Memory B cell (primary cell): ENCODE results near the gene TAS2R3.
"Not testable (repeated sequence)": the region's sequence is repeated elsewhere in the genome, so short reads cannot be mapped to it uniquely, and the experiment has no call there.

Experiments used
- ATAC-seq: fragments of 150-1000 bp; cut with Tn5 transposase; 2 replicates; pipeline ENCODE4 v1.10.0; 2021; ENCODE audit warnings: low read depth, mild to moderate bottlenecking, moderate library complexity
- DNase-seq, 2 donors: peaks; one replicate each; pipeline ENCODE4 v3.0.0; 2022; ENCODE audit warnings: low spot score in 2 of 2
- H3K27ac Mint-ChIP-seq: one replicate; pipeline ENCODE4 v1.8.0; 2022; ENCODE audit warnings: mild to moderate bottlenecking, moderate library complexity, mixed read lengths
- H3K27me3 Mint-ChIP-seq: one replicate; pipeline ENCODE4 v1.8.0; 2022; ENCODE audit warnings: mixed read lengths
- H3K36me3 Mint-ChIP-seq: one replicate; pipeline ENCODE4 v1.8.0; 2022; ENCODE audit warnings: mild to moderate bottlenecking, mixed read lengths
- H3K4me1 Mint-ChIP-seq: one replicate; pipeline ENCODE4 v1.8.0; 2022; ENCODE audit warnings: mixed read lengths
- H3K4me3 Mint-ChIP-seq: one replicate; pipeline ENCODE4 v1.8.0; 2022; ENCODE audit warnings: mild to moderate bottlenecking, moderate library complexity, mixed read lengths
- H3K9me3 Mint-ChIP-seq: one replicate; pipeline ENCODE4 v1.8.0; 2022; ENCODE audit warnings: mixed read lengths

TAS2R3 gene

DNA sequence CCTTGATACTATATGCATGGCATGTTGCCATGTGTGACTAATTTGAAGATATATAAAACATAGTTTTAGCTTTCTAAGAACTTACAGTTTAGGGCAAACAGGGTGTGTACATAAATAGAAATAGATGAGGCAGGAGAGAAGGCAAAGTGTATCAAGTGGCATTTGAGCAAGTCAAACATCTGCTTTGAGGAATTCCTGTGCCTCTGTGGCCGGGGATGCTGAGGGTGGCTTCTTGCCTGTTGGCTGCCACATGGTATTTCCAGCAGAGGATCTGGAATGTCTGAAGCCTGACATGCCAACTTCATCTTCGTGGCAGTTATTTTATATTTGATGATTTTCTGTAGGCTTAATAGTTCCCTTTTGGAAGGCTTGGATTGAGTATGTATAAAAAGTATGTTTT is 19.8 kb upstream of the TAS2R3 start:
- no peak overlapping the region for H3K27ac Mint-ChIP-seq
- peaks cover 44% of the 10 kb centered on the region for H3K36me3 Mint-ChIP-seq
- H3K4me3 Mint-ChIP-seq = no peak overlapping the region
- peaks cover 11% of the 10 kb centered on the region for H3K4me1 Mint-ChIP-seq
- DNase-seq (no peak), ATAC-seq (no peak)
- H3K9me3 Mint-ChIP-seq = no peaks in the 10 kb centered on the region
- H3K27me3 Mint-ChIP-seq = no peaks in the 10 kb centered on the region

DNA sequence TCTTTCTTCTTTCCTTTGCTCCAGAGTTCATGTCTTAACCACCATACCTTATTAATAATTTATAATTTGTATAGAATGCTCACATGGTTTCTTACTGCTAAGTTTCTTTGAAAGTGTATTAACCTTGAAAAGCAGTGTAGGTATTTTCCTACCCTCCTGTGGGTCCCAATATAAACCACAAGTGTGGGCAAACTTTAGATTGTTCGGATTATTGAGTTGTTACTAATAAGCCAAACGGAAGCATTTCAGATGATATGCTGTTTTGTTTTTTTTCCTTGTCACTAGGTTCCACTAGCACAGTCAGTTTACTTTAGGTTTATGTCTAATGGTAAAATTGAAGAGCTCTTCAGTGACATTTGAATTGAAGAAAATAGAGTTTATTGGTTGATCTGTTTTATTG is 15.5 kb upstream of the TAS2R3 start:
- no peak overlapping the region for H3K4me3 Mint-ChIP-seq
- H3K9me3 Mint-ChIP-seq = peaks cover 7% of the 10 kb centered on the region
- DNase-seq (no peak), ATAC-seq (no peak)
- peaks cover 63% of the 10 kb centered on the region for H3K36me3 Mint-ChIP-seq
- H3K4me1 Mint-ChIP-seq = no peaks in the 10 kb centered on the region
- H3K27ac Mint-ChIP-seq = no peak overlapping the region
- no peaks in the 10 kb centered on the region for H3K27me3 Mint-ChIP-seq

DNA sequence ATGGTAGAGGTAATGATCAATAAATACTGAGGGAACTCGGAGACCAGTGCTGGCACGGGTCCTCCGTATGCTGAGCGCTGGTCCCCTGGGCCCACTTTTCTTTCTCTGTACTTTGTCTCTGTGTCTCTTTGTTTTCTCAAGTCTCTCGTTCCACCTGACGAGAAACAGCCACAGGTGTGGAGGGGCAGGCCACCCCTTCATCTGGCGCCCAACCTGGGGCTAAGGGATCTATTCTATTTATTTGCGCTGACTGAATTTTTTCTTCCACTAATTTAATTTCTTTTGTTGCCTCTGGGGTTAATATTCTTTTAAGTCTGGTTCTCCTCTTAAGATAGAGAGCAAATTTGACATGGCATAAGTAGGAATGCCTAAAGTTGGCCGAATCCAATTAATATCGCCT is 12.0 kb upstream of the TAS2R3 start:
- H3K4me1 Mint-ChIP-seq, H3K4me3 Mint-ChIP-seq, H3K27me3 Mint-ChIP-seq, DNase-seq, H3K9me3 Mint-ChIP-seq, ATAC-seq, H3K27ac Mint-ChIP-seq: not testable (repeated sequence)
- peaks cover 70% of the 10 kb centered on the region for H3K36me3 Mint-ChIP-seq

DNA sequence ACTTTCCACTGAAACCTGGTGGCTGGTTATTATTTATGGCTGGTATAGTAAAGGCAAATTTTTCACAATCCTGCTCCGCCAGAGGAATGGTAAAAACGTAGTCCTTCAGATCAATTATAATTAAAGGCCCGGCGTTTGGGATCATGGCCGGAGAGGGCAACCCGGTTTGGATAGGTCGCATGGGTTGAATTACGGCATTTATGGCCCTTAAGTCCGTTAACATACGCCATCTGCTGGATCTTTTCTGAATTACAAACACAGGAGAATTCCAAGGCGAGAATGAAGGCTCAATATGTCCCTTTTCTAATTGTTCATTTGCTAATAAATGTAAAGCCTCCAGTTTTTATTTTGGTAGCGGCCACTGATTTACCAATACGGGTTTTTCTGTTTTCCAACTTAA is 11.3 kb upstream of the TAS2R3 start:
- Mint-ChIP-seq H3K36me3 (peaks cover 75% of the 10 kb centered on the region), H3K4me1 (peaks cover 3% of the 10 kb centered on the region), H3K4me3 (no peak overlapping the region), H3K27ac (no peak overlapping the region), H3K9me3 (peaks cover 7% of the 10 kb centered on the region), H3K27me3 (no peaks in the 10 kb centered on the region)
- DNase-seq (no peak), ATAC-seq (no peak)

DNA sequence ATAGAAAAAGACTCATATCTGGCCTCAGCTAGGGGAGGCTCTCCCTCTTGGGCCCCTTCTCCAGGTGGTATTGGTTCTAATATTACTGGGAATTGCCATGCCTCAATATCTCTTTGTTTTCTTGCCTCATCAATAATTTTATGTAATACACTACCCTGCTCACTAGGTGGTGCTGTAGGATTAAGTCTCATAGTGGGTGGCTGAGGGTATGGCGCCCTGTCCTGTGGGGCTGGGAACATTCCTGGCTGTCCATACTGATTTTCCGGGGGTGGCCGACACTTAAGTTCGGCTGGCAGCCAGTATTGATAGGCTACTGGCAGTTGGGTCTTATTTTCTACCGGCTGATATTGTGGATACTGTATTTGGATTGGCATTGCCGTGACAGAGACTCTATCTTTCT is 9.0 kb upstream of the TAS2R3 start:
- no peak for ATAC-seq
- no peak for DNase-seq
- H3K9me3 Mint-ChIP-seq = peaks cover 7% of the 10 kb centered on the region
- no peak overlapping the region for H3K4me3 Mint-ChIP-seq
- H3K36me3 Mint-ChIP-seq = peaks cover 74% of the 10 kb centered on the region
- no peaks in the 10 kb centered on the region for H3K27me3 Mint-ChIP-seq
- H3K4me1 Mint-ChIP-seq = peaks cover 3% of the 10 kb centered on the region
- no peak overlapping the region for H3K27ac Mint-ChIP-seq

DNA sequence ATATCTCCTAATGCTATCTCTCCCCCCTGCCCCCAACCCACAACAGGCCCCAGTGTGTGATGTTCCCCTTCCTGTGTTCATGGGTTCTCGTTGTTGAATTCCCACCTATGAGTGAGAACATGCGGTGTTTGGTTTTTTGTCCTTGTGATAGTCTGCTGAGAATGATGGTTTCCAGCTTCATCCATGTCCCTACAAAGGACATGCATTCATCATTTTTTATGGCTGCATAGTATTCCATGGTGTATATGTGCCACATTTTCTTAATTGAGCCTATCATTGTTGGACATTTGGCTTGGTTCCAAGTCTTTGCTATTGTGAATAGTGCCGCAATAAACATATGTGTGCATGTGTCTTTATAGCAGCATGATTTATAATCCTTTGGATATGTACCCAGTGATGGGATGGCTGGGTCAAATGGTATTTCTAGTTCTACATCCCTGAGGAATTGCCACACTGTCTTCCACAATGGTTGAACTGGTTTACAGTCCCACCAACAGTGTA is 6.2 kb downstream of the TAS2R3 start:
- H3K4me3 Mint-ChIP-seq, H3K4me1 Mint-ChIP-seq, ATAC-seq, DNase-seq, H3K9me3 Mint-ChIP-seq, H3K27ac Mint-ChIP-seq, H3K27me3 Mint-ChIP-seq: not testable (repeated sequence)
- peaks cover 34% of the 10 kb centered on the region for H3K36me3 Mint-ChIP-seq

DNA sequence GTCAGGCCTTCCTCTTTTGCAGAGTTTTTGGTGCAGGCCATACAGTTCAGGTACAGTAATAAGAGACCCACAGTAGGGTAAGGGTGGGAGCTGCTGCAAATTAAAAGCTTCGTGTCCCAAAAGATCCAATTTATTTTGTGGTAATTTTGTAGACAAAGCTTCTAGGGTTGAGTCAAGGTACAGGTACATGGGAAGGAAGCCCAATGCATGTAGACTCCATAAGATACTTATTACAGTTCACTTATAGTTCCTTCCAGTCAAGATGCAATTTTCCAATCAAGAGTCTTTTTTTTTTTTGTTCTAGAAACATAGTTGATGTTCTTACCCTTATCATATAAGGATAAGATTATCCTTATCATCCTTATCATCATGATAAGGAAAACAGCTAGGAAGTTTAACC is 12.5 kb downstream of the TAS2R3 start, which contains the start of gene TAS2R4:
TSS of gene TAS2R4 (plus strand) at position 301 of the 400 bp plus-strand sequence. CDS start 1,815 bp downstream, outside the sequence.
- Mint-ChIP-seq H3K4me3 (no peak within 1 kb of the TSS), H3K27me3 (no peaks in the 10 kb centered on the region), H3K9me3 (no peaks in the 10 kb centered on the region), H3K27ac (no peak within 1 kb of the TSS), H3K36me3 (peaks cover 38% of the 10 kb centered on the region), H3K4me1 (peaks cover 4% of the 10 kb centered on the region)
- DNase-seq = no peak
- no peak for ATAC-seq

DNA sequence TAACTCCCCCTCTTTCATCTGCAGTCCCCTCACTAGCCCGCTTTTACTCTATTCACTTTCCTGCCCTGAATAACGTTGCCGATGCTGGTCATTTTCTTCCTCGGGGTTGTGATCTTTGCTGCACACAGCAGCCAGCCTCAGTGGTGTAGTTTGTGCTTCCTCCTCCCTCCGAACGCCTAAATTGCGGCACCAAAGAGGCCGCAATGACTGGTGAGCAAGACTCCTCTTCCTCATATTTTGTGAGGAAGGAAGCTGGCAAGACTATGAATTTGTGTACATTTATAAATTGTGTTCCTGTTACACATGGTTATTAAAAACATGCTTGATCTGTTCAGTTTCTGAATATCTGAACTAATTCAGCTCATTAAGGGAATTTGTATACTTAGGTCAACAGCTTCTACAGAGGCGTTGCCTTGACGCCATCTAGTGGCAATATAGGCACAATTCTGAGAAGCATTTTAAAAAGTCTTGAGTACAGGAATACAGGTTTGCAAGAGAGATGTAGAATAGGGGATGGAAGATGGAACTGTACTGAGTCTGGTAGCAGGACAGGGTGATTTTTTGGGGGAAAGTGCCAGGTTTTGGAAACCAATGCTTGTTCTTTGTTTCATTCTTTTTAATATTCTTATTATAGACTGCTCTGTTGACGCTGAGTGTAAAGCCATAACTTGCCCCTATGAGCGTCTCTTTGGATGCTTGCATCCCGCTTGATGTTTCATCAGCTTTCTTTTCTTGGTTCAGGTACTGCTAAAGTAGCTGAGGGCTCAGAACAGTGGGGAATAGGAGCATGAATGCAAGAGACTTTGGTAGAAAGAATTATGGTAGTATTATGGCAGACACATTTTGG is 22.0 kb downstream of the TAS2R3 start:
- DNase-seq = peak in 1 of 2 donors; percentile 7
- Mint-ChIP-seq H3K4me3 (no peak overlapping the region), H3K4me1 (peaks cover 2% of the 10 kb centered on the region), H3K36me3 (peaks cover 11% of the 10 kb centered on the region), H3K27me3 (no peaks in the 10 kb centered on the region), H3K27ac (no peak overlapping the region), H3K9me3 (no peaks in the 10 kb centered on the region)
- peak; percentile 59 for ATAC-seq

DNA sequence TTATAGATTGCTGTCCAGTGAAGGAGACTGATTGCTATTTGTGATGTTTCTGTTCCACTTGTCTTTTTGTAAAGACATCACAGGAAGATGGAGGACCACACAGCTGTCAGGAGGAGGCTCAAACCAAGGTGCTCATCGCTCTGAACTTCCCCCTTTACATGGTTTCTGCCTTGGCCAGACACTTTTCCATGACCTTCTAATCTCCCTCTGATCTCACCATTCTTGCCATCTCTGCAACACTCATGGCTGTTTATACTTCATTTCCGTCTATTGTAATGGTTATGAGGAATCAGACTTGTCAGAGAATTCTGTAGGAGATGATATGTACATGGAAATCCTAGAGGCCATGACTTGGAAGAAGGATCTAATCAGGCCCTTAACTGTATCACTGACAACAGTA is 24.4 kb downstream of the TAS2R3 start:
- Mint-ChIP-seq H3K4me1 (peaks cover 2% of the 10 kb centered on the region), H3K4me3 (no peak overlapping the region), H3K9me3 (no peaks in the 10 kb centered on the region), H3K27ac (no peak overlapping the region), H3K36me3 (peaks cover 18% of the 10 kb centered on the region), H3K27me3 (no peaks in the 10 kb centered on the region)
- ATAC-seq (no peak), DNase-seq (no peak)

DNA sequence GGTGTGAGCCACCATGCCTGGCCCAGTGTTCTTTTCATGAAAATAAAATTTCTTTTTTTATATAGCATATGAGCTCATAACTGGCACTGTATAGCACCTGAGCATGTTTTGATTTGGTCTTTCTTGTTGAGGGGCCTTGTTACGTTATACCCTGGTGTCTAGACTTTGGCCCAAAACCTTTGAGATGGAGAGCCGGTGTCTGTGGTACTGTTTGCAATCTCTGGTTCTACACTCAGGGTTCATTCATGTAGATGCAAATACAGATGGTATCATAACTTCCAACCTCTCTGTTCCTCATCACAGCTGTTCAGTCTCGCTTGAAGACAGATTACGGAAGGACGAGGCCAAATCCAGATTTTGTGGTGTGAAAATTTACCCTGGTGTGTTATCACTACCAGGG is 26.0 kb downstream of the TAS2R3 start, which contains the start of gene TAS2R5:
TSS of gene TAS2R5 (plus strand) at position 301 of the 400 bp plus-strand sequence. CDS start 145 bp downstream, outside the sequence.
- DNase-seq (no peak), ATAC-seq (no peak)
- Mint-ChIP-seq H3K9me3 (no peaks in the 10 kb centered on the region), H3K27ac (no peak within 1 kb of the TSS), H3K36me3 (peaks cover 23% of the 10 kb centered on the region), H3K4me1 (peaks cover 2% of the 10 kb centered on the region), H3K4me3 (no peak within 1 kb of the TSS), H3K27me3 (no peaks in the 10 kb centered on the region)

DNA sequence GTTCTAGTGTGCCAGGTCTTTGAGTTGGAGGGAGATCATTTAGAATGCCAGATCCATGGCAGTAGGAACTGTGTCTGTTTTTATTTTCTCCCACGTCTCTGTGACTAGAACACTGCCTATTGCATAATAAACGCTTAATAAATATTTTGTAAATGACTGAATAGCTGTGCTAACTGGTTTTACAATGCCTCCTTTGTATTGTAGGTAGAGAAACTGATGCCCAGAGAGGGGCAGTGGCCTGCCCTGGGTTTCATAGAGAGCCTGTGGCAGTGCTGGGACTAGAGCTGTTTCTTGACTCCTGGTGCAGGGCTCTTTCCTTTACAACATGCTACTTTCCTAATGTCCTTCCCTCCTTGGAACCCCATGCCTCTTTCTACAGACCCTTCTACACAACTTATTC is 28.6 kb downstream of the TAS2R3 start:
- DNase-seq = no peak
- H3K9me3 Mint-ChIP-seq = no peaks in the 10 kb centered on the region
- no peaks in the 10 kb centered on the region for H3K4me1 Mint-ChIP-seq
- H3K27ac Mint-ChIP-seq = no peak overlapping the region
- no peak overlapping the region for H3K4me3 Mint-ChIP-seq
- ATAC-seq = no peak
- no peaks in the 10 kb centered on the region for H3K27me3 Mint-ChIP-seq
- peaks cover 31% of the 10 kb centered on the region for H3K36me3 Mint-ChIP-seq
